Measurements from ENCODE around the gene RIC8A. TPM values are rescaled to one million over a fixed set of nuclear protein-coding genes. Genes with fewer than 3 reads are reported as not detected.

Gene RIC8A
- total RNA-seq (2022; extraction: Qiagen RNA extraction; ENCODE audit: low read depth) = 100 to 124 TPM (median 116 TPM) in 5 replicates

GRCh38 chr11:207208-207862 lies at the start of gene RIC8A, which contains the start of gene BET1L:
Gene RIC8A, plus strand, starts transcription at chr11:207708. Its CDS starts 1,147 bp downstream, at chr11:208855.
Gene BET1L, minus strand, starts transcription at chr11:207399. Its CDS starts 78 bp downstream, at chr11:207321.

GRCh38 chr11:192674-193128 lies 14.8 kb upstream of the RIC8A start, which contains the start of gene SCGB1C1:
Gene SCGB1C1, plus strand, starts transcription at chr11:193078. Its CDS starts 22 bp downstream, at chr11:193100.

GRCh38 chr11:235997-236773 lies 28.7 kb downstream of the RIC8A start, which contains the start of gene SIRT3:
Gene SIRT3, minus strand, starts transcription at chr11:236342. Its CDS starts 14 bp downstream, at chr11:236328.

GRCh38 chr11:236774-237767 lies 29.6 kb downstream of the RIC8A start, which contains the start of gene PSMD13:
Gene PSMD13, plus strand, starts transcription at chr11:236976. Its CDS starts 74 bp downstream, at chr11:237050.

Other genes with a start within 250 kb of the RIC8A start
- not detected in 5 replicates for gene SCGB1C1, start 14.6 kb upstream of the RIC8A start, total RNA-seq (2022; extraction: Qiagen RNA extraction; ENCODE audit: low read depth)
- 42.6 to 47.9 TPM (median 47.6 TPM) in 5 replicates for gene BET1L, start 309 bp upstream of the RIC8A start, total RNA-seq (2022; extraction: Qiagen RNA extraction; ENCODE audit: low read depth)
- 17.0 to 20.0 TPM (median 19.5 TPM) in 5 replicates for gene SIRT3, start 28.6 kb downstream of the RIC8A start, total RNA-seq (2022; extraction: Qiagen RNA extraction; ENCODE audit: low read depth)
- 163 to 204 TPM (median 177 TPM) in 5 replicates for gene PSMD13, start 29.3 kb downstream of the RIC8A start, total RNA-seq (2022; extraction: Qiagen RNA extraction; ENCODE audit: low read depth)
- gene NLRP6, start 70.7 kb downstream of the RIC8A start, total RNA-seq (2022; extraction: Qiagen RNA extraction; ENCODE audit: low read depth) = not detected in 5 replicates
- gene PGGHG, start 81.4 kb downstream of the RIC8A start, total RNA-seq (2022; extraction: Qiagen RNA extraction; ENCODE audit: low read depth) = 8.3 to 14.0 TPM (median 9.9 TPM) in 5 replicates
- gene IFITM5, start 91.8 kb downstream of the RIC8A start, total RNA-seq (2022; extraction: Qiagen RNA extraction; ENCODE audit: low read depth) = 0.08 TPM in 1 of 5 replicates, not detected in the others
- 55.4 to 67.4 TPM (median 60.2 TPM) in 5 replicates for gene IFITM2, start 100.1 kb downstream of the RIC8A start, total RNA-seq (2022; extraction: Qiagen RNA extraction; ENCODE audit: low read depth)
- gene IFITM1, start 106.3 kb downstream of the RIC8A start, total RNA-seq (2022; extraction: Qiagen RNA extraction; ENCODE audit: low read depth) = 0.24 to 0.82 TPM (median 0.49 TPM) in 4 of 5 replicates, not detected in the other
- 20.3 to 33.4 TPM (median 29.1 TPM) in 5 replicates for gene IFITM3, start 113.2 kb downstream of the RIC8A start, total RNA-seq (2022; extraction: Qiagen RNA extraction; ENCODE audit: low read depth)
- gene B4GALNT4, start 161.8 kb downstream of the RIC8A start, total RNA-seq (2022; extraction: Qiagen RNA extraction; ENCODE audit: low read depth) = 9.3 to 23.3 TPM (median 15.1 TPM) in 5 replicates
- 31.0 to 40.9 TPM (median 35.4 TPM) in 5 replicates for gene PKP3, start 186.5 kb downstream of the RIC8A start, total RNA-seq (2022; extraction: Qiagen RNA extraction; ENCODE audit: low read depth)
- 58.8 to 99.8 TPM (median 88.2 TPM) in 5 replicates for gene SIGIRR, start 207.3 kb downstream of the RIC8A start, total RNA-seq (2022; extraction: Qiagen RNA extraction; ENCODE audit: low read depth)
- gene ANO9, start 234.3 kb downstream of the RIC8A start, total RNA-seq (2022; extraction: Qiagen RNA extraction; ENCODE audit: low read depth) = 0.51 to 1.2 TPM (median 0.77 TPM) in 5 replicates
- gene PTDSS2, start 242.6 kb downstream of the RIC8A start, total RNA-seq (2022; extraction: Qiagen RNA extraction; ENCODE audit: low read depth) = 35.2 to 48.4 TPM (median 45.1 TPM) in 5 replicates

Data from A549 treated with CpdA at 1 μM for 4 hours (cell line).